ELR (cell line): ENCODE data around the gene INHBC.
A peak's percentile ranks its signal among the peaks of the same experiment; 100 is the strongest.
"Not testable (repeated sequence)": the region's sequence is repeated elsewhere in the genome, so short reads cannot be mapped to it uniquely, and the experiment has no call there.

ENCODE experiments used
- DNase-seq: peaks from one replicate; pipeline ENCODE4 v3.0.0-alpha.2; 2015; ENCODE audit warnings: low read depth

INHBC gene

DNA sequence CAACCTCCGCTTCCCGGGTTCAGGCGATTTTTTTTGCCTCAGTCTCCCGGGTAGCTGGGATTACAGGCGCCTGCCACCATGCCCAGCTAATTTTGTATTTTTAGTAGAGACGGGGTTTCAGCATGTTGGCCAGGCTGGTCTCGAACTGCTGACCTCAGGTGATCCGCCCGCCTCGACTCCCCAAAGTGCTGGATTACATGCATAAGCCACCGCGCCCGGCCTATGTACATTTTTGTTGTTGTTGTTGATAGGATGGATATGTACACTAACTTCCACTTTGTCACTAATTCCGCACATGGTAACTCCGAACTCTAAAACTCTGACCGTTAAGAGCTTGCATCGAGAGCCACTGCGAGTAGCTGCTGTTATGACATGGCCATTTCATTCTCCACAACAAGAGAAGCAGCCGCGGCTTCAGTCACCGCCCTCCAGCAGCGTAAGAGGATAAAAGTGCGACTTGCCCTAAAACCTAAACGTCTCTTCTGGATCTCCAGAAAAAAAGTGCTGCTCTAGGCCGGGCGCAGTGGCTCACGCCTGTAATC lies 52.5 kb downstream of the INHBC start:
- no peak for DNase-seq

DNA sequence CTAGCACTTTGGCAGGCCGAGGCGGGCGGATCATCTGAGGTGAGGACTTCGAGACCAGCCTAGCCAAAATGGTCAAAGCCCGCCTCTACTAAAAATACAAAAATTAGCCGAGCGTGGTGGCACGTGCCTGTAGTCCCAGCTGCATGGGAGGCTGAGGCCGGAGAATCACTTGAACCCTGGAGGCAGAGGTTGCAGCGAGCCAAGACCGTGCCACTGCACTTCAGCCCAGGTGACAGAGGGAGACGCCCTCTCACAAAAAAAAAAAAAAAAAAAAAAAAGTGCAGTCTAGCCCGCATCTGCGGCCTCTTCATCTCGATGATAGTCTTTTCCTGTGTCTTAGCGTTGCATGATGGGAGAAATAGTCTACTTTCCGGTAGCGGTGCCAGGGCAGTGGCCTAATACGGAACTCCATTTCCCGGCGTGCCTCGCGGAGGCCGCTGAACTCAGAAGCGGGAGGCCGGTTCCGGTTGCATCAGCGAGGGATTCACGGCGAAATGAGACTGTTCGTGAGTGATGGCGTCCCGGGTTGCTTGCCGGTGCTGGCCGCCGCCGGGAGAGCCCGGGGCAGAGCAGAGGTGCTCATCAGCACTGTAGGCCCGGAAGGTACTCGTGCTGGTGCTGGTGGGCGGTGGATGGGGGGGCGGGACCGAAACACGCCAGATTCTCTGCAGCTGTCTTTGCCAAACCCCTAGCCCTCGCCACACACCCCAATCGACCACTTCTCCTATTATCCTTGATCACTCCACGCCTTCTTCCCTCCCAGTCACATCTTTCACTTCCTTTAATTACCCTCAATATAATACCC lies 53.2 kb downstream of the INHBC start, which contains the start of gene MARS1:
Gene MARS1, plus strand, starts transcription at position 472 of the 805 bp plus-strand sequence. Its CDS starts 23 bp downstream, at position 495.
- peak; percentile 98 for DNase-seq

DNA sequence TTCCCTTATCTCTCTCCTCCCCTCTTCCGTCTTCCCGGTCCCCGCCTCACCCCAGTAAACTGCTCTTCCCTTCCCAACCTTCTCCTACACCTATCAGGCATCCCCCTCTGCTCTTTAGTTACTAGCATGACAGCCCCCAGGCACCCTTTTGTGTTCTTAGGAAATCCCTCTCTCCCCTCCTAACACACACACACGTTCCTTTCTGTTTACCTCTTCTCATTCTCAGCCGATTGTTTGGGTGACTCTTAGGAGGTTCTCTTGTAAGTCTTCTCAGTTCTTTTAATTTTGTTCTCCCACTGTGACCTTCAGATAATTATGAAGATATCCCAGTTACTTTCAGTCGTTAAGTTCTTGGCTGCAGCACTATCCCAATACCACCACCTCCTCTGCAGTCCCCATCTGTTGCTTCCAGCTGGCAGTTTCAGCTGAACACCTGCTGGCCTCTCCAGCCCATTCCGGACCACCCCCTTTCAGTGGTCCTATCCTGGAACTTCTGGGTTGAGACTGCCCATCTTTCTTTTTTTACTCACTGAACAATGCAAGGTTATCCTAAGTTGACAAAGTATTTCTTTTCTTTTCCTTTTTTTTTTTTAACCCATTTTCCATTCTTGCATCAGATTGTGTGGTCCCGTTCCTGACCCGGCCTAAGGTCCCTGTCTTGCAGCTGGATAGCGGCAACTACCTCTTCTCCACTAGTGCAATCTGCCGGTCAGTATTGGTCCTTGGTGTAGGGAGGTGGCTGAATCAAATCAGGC lies 54.0 kb downstream of the INHBC start:
- DNase-seq: peak; percentile 15

DNA sequence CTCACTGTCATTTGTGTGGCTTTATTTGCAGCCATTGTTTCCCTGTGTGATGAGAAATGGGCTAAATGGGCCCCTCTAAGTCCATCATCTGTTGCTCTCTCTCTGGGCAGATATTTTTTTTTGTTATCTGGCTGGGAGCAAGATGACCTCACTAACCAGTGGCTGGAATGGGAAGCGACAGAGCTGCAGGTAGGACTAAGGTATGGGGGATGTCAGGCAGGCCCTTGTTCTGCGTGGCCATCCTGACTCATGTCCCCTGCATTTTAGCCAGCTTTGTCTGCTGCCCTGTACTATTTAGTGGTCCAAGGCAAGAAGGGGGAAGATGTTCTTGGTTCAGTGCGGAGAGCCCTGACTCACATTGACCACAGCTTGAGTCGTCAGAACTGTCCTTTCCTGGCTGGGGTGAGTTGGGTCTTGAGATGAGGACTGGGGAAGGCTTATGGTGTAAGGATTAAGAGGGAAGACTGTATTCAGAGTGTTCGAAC lies 54.6 kb downstream of the INHBC start:
- peak; percentile 60 for DNase-seq

DNA sequence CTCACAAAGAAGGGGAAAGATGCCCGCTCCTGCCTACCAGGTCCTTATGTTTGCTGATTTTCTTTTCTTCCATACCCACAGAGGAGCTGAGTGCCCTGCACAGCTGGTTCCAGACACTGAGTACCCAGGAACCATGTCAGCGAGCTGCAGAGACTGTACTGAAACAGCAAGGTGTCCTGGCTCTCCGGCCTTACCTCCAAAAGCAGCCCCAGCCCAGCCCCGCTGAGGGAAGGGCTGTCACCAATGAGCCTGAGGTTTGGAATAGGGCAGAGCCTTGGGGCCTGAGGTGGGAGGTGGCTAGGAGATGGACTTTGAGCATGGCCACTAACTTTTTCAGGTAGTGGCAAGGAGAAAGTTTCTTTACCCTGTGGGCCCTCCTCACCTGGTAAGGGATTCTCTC lies 55.5 kb downstream of the INHBC start:
- DNase-seq: no peak

- peak; percentile 36 for DNase-seq
These were observed 57.1 kb downstream of the INHBC start for GRCh38 chr12:57491393-57492280.

DNA sequence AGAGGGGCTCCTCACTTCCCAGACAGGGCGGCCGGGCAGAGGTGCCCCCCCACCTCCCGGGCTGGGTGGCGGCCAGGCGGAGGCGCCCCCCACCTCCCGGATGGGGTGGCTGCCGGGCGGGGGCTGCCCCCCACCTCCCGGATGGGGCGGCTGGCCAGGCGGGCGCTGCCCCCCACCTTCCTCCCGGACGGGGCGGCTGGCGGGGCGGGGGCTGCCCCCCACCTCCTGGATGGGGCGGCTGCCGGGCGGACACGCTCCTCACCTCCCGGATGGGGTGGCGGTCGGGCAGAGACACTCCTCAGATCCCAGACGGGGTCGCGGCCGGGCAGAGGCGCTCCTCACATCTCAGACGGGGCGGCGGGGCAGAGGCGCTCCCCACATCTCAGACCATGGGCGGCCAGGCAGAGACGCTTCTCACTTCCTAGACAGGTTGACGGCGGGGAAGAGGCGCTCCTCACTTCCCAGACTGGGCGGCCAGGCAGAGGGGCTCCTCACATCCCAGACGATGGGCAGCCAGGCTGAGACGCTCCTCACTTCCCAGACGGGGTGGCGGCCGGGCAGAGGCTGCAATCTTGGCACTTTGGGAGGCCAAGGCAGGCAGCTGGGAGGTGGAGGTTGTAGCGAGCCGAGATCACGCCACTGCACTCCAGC lies 60.6 kb downstream of the INHBC start:
- DNase-seq: not testable (repeated sequence)

GRCh38 chr12:57496822-57497221 lies 62.2 kb downstream of the INHBC start:
- no peak for DNase-seq

- DNase-seq: no peak
These were observed 62.9 kb downstream of the INHBC start for GRCh38 chr12:57497223-57498131.

- no peak for DNase-seq
These were observed 63.5 kb downstream of the INHBC start for GRCh38 chr12:57498132-57498502.

GRCh38 chr12:57498571-57498970 lies 64.0 kb downstream of the INHBC start:
- no peak for DNase-seq

- no peak for DNase-seq
These were observed 65.6 kb downstream of the INHBC start for GRCh38 chr12:57500213-57500612.
